ENCODE data around the gene UGT2A3.

DNA sequence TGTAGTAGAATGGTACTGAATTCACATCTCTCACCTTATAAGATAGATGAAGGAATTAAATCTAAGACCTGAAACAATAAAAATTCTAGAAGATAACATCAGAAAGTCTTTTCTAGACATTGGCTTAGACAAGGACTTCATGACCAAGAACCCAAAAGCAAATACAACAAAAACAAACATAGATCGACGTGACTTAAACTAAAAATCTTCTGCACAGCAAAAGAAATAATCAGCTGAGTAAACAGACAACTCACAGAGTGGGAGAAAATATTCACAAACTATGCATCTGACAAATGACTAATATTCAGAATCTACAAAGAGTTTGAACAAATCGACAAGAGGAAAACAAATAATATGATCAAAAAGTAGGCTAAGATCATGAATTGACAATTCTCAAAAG is 38.8 kb downstream of the UGT2A3 start:
- TF ChIP-seq L3MBTL2 (conservative IDR thresholded peaks at IDR 0.05) (no peak), TARDBP (IDR thresholded peaks at IDR 0.05) (no peak), NFRKB (IDR thresholded peaks at IDR 0.05) (no peak), SP1 (IDR thresholded peaks at IDR 0.05) (no peak), FOXM1 (IDR thresholded peaks at IDR 0.05; ENCODE audit: borderline replicate concordance) (no peak), ZNF384 (IDR thresholded peaks at IDR 0.05) (no peak), SUZ12 (IDR thresholded peaks at IDR 0.05) (no peak), CTBP1 (IDR thresholded peaks at IDR 0.05; ENCODE audit: borderline replicate concordance) (no peak), HDGF (IDR thresholded peaks at IDR 0.05; ENCODE audit: borderline replicate concordance) (no peak), BHLHE40 (IDR thresholded peaks at IDR 0.05; ENCODE audit: borderline replicate concordance) (no peak), FOXK2 (IDR thresholded peaks at IDR 0.05) (no peak), ELF4 (IDR thresholded peaks at IDR 0.05) (no peak), FOXA1 (IDR thresholded peaks at IDR 0.05) (no peak)
- TF ChIP-seq, protein P1, sequence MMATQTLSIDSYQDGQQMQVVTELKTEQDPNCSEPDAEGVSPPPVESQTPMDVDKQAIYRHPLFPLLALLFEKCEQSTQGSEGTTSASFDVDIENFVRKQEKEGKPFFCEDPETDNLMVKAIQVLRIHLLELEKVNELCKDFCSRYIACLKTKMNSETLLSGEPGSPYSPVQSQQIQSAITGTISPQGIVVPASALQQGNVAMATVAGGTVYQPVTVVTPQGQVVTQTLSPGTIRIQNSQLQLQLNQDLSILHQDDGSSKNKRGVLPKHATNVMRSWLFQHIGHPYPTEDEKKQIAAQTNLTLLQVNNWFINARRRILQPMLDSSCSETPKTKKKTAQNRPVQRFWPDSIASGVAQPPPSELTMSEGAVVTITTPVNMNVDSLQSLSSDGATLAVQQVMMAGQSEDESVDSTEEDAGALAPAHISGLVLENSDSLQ (IDR thresholded peaks at IDR 0.05) = no peak
